Retinal pigment epithelial cell (primary cell): Measurements from ENCODE around the gene CMTM8.
"Not testable (repeated sequence)": the region's sequence is repeated elsewhere in the genome, so short reads cannot be mapped to it uniquely, and the experiment has no call there.

ENCODE experiments used
- DNase-seq: peaks from one replicate; pipeline ENCODE4 v3.0.0-alpha.2; 2010; ENCODE audit warnings: low read depth
- H3K4me3 ChIP-seq: 2 replicates; pipeline ENCODE4 v1.5.1; 2011; ENCODE audit warnings: mild to moderate bottlenecking, low read length, control low read depth, moderate library complexity
- TF ChIP-seq, protein P1 (sequence below): conservative IDR thresholded peaks from 2 replicates; pipeline ENCODE4 v1.5.1; 2011; ENCODE audit warnings: low read depth, low read length, control low read depth, inconsistent platforms

The CMTM8 gene

DNA sequence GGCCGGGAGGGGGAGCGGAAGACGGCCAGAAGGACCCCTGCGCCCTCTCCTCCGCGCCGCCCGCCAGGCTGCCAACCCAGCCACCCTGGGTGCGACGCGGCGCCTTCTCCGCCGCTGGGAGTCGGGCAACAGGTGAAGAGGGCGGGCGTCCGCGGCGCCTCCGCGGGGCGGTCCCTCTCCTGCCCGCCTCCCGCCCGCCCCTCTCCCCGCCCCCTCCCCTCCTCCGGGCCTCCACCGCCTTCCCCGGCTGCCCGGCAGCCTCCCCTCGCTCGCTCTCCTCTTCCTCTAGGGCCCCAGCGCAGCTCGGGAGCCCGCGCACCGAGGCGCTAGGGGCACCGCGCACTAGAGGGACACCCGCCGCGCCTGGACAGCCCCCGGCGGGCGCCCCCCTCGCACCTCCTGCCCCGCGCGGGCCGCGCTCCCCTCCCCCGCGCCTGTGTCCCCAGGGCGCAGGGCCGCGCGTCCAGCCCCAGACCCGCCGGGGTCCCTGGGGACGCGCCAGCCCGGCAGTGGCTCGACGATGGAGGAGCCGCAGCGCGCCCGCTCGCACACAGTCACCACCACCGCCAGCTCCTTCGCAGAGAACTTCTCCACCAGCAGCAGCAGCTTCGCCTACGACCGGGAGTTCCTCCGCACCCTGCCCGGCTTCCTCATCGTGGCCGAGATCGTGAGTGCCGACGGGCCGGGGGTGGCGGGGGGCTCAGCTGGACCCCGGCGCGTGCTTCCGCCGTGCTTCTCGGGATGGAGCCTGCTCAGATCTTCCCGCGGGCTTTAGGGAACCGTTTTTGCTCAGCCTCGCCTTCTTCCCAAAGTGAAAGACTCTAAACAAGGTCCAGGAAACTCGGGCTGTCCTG, at the start of gene CMTM8:
Gene CMTM8, plus strand, starts transcription at position 228 of the 854 bp plus-strand sequence. Its CDS starts 293 bp downstream, at position 521.
- peak within 1 kb of the TSS; percentile 73 for H3K4me3 ChIP-seq
- TF ChIP-seq, protein P1, sequence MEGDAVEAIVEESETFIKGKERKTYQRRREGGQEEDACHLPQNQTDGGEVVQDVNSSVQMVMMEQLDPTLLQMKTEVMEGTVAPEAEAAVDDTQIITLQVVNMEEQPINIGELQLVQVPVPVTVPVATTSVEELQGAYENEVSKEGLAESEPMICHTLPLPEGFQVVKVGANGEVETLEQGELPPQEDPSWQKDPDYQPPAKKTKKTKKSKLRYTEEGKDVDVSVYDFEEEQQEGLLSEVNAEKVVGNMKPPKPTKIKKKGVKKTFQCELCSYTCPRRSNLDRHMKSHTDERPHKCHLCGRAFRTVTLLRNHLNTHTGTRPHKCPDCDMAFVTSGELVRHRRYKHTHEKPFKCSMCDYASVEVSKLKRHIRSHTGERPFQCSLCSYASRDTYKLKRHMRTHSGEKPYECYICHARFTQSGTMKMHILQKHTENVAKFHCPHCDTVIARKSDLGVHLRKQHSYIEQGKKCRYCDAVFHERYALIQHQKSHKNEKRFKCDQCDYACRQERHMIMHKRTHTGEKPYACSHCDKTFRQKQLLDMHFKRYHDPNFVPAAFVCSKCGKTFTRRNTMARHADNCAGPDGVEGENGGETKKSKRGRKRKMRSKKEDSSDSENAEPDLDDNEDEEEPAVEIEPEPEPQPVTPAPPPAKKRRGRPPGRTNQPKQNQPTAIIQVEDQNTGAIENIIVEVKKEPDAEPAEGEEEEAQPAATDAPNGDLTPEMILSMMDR: no peak
- DNase-seq: no peak

DNA sequence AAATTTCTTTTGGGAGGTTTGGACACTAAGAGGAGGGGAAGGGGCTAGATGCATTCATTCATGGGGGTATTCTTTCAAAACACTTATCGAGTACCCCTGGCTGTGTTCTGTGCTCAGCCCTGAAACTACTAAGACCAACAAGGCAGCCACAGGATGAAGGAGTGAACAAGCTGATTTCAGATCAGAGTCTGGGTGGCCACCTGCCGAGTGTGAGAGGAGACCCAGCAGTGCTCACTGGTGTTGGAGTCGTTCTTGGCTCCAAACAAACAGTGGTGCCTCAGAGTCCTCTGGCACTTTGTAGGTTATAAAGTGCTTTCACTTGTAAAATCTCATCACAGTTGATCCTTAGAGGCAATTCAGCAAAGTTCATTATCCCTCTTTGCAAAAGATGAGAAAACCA, 48.8 kb upstream of the CMTM8 start:
- H3K4me3 ChIP-seq: no peak overlapping the region
- DNase-seq: no peak
- TF ChIP-seq, protein P1: no peak

- not testable (repeated sequence) for DNase-seq, H3K4me3 ChIP-seq
Measured at GRCh38 chr3:32190556-32190955, 47.9 kb upstream of the CMTM8 start.

GRCh38 chr3:32193101-32193500, 45.4 kb upstream of the CMTM8 start:
- H3K4me3 ChIP-seq: no peak overlapping the region
- TF ChIP-seq, protein P1: no peak
- no peak for DNase-seq

- no peak for DNase-seq
- TF ChIP-seq, protein P1: no peak
- H3K4me3 ChIP-seq: no peak overlapping the region
Measured at GRCh38 chr3:32194653-32195052, 43.8 kb upstream of the CMTM8 start.

DNA sequence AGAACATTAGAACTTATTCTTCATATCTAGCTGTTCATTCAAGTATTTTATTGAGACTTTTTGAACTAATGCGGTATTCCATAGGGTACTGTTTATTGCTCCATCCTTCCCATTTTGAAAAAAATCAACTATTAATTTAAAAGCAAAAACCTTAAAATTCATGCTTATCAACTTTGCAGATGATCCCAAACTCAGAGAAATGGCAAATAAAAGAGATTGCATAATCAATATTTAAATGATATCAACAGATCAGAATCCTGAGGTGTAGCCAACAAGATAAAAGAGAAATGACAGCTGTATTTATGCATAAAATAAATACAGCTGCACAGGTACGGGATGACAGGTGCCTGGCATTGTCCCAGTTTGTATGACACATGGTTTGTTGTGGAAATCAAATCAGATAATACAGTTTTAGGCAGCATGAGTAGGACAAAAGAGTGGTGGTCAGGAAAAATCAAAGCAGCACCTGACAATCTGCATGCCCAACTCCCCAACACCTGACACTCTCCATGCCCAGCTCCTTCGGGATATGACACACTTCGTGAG, 42.4 kb upstream of the CMTM8 start:
- DNase-seq: no peak
- no peak overlapping the region for H3K4me3 ChIP-seq
- TF ChIP-seq, protein P1: no peak

DNA sequence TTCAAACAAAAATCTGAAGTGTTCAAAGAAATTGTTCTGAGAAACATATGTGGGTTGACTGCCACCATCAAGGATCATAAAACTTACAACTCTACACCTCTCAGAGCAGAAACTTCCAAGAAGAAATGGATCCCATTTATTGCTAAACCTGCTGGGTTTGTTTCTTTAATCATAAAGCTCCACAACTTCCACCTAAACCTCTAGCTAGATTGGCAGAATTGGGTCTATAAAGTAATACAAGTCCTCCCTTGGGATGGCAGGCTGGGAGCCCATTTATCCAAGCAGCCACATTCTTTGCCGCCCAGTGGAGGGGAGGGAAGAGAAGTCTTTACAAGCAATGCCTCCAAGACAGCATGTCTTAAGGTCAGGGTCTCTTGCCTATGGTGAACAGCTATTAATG, 40.5 kb upstream of the CMTM8 start:
- TF ChIP-seq, protein P1: no peak
- H3K4me3 ChIP-seq: no peak overlapping the region
- no peak for DNase-seq
